ENCODE measurements around the gene HSPA4L. TPM values are rescaled to one million over a fixed set of nuclear protein-coding genes. Genes with fewer than 3 reads are reported as not detected.

The HSPA4L gene
- total RNA-seq, 1 experiment from 2014 or later: 18.6 TPM

DNA sequence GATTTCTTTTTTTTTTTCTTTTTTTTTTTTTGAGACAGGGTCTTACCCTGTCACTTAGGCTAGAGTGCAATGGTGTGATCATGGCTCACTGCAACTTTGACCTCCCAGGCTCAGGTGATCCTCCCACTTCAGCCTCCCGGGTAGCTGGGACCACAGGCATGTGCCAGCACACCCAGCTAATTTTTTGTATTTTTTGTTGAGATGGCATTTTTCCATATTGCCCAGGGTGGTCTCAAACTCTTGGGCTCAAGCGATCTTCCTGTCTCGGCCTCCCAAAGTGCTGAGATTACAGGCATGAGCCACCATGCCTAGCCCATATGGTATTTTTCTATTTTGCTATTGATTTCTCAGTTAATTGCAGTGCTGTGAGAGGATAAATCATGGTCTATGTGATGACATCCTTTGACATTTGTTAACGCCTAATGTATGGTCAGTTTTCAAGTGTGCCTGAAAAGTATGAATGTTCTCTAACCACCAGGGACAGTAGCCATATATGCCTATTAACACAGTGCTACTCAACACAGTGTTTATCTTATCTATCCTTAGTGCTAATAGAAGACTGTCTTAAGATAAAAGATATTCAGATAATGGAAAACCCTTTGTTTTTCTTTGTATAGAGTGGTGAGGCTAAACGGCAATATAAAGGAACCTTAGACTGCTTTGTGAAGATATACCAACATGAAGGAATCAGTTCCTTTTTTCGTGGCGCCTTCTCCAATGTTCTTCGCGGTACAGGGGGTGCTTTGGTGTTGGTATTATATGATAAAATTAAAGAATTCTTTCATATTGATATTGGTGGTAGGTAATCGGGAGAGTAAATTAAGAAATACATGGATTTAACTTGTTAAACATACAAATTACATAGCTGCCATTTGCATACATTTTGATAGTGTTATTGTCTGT is 9.1 kb upstream of the HSPA4L start:
- H2AFZ ChIP-seq (ENCODE audit: low read depth, low read length, poor library complexity, severe bottlenecking): no peak overlapping the region
- H3K9me3 ChIP-seq (ENCODE audit: control insufficient read depth in 1 of 2, insufficient read depth in 1 of 2, low read depth in 1 of 2, low read length in 2 of 2): no peaks in the 10 kb centered on the region
- no peaks in the 10 kb centered on the region for H4K20me1 ChIP-seq (ENCODE audit: insufficient read depth)
- no peak overlapping the region for H3K4me2 ChIP-seq (ENCODE audit: low read length)
- no peaks in the 10 kb centered on the region for H3K27me3 ChIP-seq (ENCODE audit: insufficient read depth, low read length)
- no peaks in the 10 kb centered on the region for H3K4me1 ChIP-seq (ENCODE audit: control insufficient read depth in 1 of 2, insufficient read depth in 2 of 2, low read length in 2 of 2)
- ChIA-PET CTCF (no interaction called here), POLR2A (no interaction called here), RAD21 (ENCODE audit: low non-redundant PET in 1 of 2, low total read pairs in 2 of 2, uncharacterized antibody in 2 of 2, unreplicated experiment in 2 of 2) (no interaction called here)
- H3K79me2 ChIP-seq (ENCODE audit: insufficient read depth, low read length): no peaks in the 10 kb centered on the region
- DNase-seq (ENCODE audit: low read depth, low spot score): no peak
- no peak overlapping the region for H3K27ac ChIP-seq (ENCODE audit: low read depth, low read length)
- TF ChIP-seq EZH2 (IDR thresholded peaks at IDR 0.05) (no peak), SP1 (IDR thresholded peaks at IDR 0.05; ENCODE audit: low read depth) (no peak), EGR1 (IDR thresholded peaks at IDR 0.05; ENCODE audit: low read depth) (no peak), ZNF274 (IDR thresholded peaks at IDR 0.05; ENCODE audit: low read depth, low read length) (no peak), EZH2phosphoT487 (IDR thresholded peaks at IDR 0.05; ENCODE audit: borderline replicate concordance) (no peak), ELF1 (IDR thresholded peaks at IDR 0.05; ENCODE audit: borderline replicate concordance, low read depth) (no peak), SIN3A (IDR thresholded peaks at IDR 0.05; ENCODE audit: low read depth) (no peak), POLR2A (IDR thresholded peaks at IDR 0.05; ENCODE audit: borderline replicate concordance, extremely low read depth, insufficient read depth, insufficient read length) (no peak), CBX3 (IDR thresholded peaks at IDR 0.05; ENCODE audit: low read depth) (no peak), SRF (IDR thresholded peaks at IDR 0.05; ENCODE audit: low read depth) (no peak), CEBPB (IDR thresholded peaks at IDR 0.05; ENCODE audit: low read depth) (no peak), RAD21 (IDR thresholded peaks at IDR 0.05; ENCODE audit: low read depth) (no peak), YY1 (IDR thresholded peaks at IDR 0.05; ENCODE audit: extremely low read depth, insufficient replicate concordance, low read depth, low read length) (no peak), JUND (IDR thresholded peaks at IDR 0.05) (no peak)
- TF ChIP-seq, protein P1, sequence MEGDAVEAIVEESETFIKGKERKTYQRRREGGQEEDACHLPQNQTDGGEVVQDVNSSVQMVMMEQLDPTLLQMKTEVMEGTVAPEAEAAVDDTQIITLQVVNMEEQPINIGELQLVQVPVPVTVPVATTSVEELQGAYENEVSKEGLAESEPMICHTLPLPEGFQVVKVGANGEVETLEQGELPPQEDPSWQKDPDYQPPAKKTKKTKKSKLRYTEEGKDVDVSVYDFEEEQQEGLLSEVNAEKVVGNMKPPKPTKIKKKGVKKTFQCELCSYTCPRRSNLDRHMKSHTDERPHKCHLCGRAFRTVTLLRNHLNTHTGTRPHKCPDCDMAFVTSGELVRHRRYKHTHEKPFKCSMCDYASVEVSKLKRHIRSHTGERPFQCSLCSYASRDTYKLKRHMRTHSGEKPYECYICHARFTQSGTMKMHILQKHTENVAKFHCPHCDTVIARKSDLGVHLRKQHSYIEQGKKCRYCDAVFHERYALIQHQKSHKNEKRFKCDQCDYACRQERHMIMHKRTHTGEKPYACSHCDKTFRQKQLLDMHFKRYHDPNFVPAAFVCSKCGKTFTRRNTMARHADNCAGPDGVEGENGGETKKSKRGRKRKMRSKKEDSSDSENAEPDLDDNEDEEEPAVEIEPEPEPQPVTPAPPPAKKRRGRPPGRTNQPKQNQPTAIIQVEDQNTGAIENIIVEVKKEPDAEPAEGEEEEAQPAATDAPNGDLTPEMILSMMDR (IDR thresholded peaks at IDR 0.05 in 2 of 3, conservative IDR thresholded peaks at IDR 0.05 in 1 of 3; ENCODE audit: borderline replicate concordance in 1 of 3, insufficient read depth in 1 of 3, low read depth in 2 of 3, low read length in 2 of 3): no peak
- TF ChIP-seq, protein P2, sequence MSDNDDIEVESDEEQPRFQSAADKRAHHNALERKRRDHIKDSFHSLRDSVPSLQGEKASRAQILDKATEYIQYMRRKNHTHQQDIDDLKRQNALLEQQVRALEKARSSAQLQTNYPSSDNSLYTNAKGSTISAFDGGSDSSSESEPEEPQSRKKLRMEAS (IDR thresholded peaks at IDR 0.05): no peak
- TF ChIP-seq, protein P3, sequence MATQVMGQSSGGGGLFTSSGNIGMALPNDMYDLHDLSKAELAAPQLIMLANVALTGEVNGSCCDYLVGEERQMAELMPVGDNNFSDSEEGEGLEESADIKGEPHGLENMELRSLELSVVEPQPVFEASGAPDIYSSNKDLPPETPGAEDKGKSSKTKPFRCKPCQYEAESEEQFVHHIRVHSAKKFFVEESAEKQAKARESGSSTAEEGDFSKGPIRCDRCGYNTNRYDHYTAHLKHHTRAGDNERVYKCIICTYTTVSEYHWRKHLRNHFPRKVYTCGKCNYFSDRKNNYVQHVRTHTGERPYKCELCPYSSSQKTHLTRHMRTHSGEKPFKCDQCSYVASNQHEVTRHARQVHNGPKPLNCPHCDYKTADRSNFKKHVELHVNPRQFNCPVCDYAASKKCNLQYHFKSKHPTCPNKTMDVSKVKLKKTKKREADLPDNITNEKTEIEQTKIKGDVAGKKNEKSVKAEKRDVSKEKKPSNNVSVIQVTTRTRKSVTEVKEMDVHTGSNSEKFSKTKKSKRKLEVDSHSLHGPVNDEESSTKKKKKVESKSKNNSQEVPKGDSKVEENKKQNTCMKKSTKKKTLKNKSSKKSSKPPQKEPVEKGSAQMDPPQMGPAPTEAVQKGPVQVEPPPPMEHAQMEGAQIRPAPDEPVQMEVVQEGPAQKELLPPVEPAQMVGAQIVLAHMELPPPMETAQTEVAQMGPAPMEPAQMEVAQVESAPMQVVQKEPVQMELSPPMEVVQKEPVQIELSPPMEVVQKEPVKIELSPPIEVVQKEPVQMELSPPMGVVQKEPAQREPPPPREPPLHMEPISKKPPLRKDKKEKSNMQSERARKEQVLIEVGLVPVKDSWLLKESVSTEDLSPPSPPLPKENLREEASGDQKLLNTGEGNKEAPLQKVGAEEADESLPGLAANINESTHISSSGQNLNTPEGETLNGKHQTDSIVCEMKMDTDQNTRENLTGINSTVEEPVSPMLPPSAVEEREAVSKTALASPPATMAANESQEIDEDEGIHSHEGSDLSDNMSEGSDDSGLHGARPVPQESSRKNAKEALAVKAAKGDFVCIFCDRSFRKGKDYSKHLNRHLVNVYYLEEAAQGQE (IDR thresholded peaks at IDR 0.05; ENCODE audit: low read depth): no peak
- ATAC-seq: no peak
- no peaks in the 10 kb centered on the region for H3K36me3 ChIP-seq (ENCODE audit: control insufficient read depth in 1 of 2, insufficient read depth in 2 of 2, low read length in 2 of 2)
- intact Hi-C loops (cut with micrococcal nuclease): no loop called here
- H3K9me2 ChIP-seq (ENCODE audit: insufficient read depth): no peaks in the 10 kb centered on the region
- BruUV-seq (replicated peaks): no TSS peak
- H3K4me3 ChIP-seq (replicated peaks in 1 of 2; ENCODE audit: low read depth in 1 of 2, low read length in 2 of 2): no peak overlapping the region
- no peak overlapping the region for H3K9ac ChIP-seq (ENCODE audit: low read length)

All from HCT116 (cell line).